Measurements from ENCODE around the gene MBOAT1.

MBOAT1 gene

DNA sequence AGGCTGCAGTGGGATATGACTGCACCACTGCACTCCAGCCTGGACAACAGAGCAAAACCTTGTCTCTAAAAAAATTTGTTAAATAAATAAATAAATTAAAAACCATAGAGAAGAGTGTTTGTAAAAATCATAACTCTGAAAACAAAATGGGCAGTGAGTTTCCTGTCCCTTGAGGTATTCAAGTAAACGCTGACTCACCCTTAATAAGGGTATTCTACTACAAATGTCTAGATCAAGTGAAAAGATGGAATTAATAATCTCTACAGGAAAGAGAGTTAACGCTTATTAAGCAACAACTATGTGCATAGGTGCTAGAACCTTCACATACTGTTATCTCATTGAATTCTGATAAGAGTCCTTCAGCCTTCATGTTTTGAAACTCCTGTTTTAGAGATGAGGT, 19.9 kb upstream of the MBOAT1 start:
- FAIRE-seq (no peak), DNase-seq (ENCODE audit: insufficient read length) (no peak)
- TF ChIP-seq POLR2A (IDR thresholded peaks at IDR 0.05; ENCODE audit: low read depth, low read length) (no peak), POLR2AphosphoS5 (IDR thresholded peaks at IDR 0.05; ENCODE audit: low read depth, low read length) (no peak), TAF1 (IDR thresholded peaks at IDR 0.05; ENCODE audit: borderline replicate concordance, low read depth, low read length) (no peak)

- FAIRE-seq (no peak), DNase-seq (ENCODE audit: insufficient read length) (no peak)
- no peak for TF ChIP-seq POLR2A (IDR thresholded peaks at IDR 0.05; ENCODE audit: low read depth, low read length)
- TF ChIP-seq TAF1 (IDR thresholded peaks at IDR 0.05; ENCODE audit: borderline replicate concordance, low read depth, low read length) = no peak
- no peak for TF ChIP-seq POLR2AphosphoS5 (IDR thresholded peaks at IDR 0.05; ENCODE audit: low read depth, low read length)
Observed at GRCh38 chr6:20230401-20231119, 18.3 kb upstream of the MBOAT1 start.

DNA sequence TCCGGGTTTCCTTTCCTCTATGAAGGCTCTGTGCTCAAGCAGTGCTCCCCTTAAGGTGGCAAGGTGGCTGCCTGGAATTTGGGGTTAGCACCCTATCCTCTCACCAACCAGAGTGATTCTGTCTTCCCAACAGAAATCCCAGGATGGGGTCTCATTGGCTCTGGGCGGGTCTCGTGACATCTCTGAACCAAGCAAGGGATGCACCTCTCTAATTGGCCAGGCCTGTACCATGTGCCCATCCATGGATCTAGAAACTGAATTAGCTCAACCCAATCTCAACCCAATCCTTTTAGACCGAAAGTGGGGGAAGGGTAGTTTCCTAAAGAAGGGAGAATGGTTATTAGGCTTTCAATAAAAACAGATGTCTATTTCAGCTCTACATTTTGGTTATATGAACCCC, 17.6 kb upstream of the MBOAT1 start:
- DNase-seq (ENCODE audit: insufficient read length) (no peak), FAIRE-seq (no peak)
- TF ChIP-seq POLR2A (IDR thresholded peaks at IDR 0.05; ENCODE audit: low read depth, low read length) (no peak), TAF1 (IDR thresholded peaks at IDR 0.05; ENCODE audit: borderline replicate concordance, low read depth, low read length) (no peak), POLR2AphosphoS5 (IDR thresholded peaks at IDR 0.05; ENCODE audit: low read depth, low read length) (no peak)

- TF ChIP-seq POLR2A (IDR thresholded peaks at IDR 0.05; ENCODE audit: low read depth, low read length) = no peak
- FAIRE-seq (no peak), DNase-seq (ENCODE audit: insufficient read length) (no peak)
Observed at GRCh38 chr6:20227350-20227749, 15.1 kb upstream of the MBOAT1 start.

DNA sequence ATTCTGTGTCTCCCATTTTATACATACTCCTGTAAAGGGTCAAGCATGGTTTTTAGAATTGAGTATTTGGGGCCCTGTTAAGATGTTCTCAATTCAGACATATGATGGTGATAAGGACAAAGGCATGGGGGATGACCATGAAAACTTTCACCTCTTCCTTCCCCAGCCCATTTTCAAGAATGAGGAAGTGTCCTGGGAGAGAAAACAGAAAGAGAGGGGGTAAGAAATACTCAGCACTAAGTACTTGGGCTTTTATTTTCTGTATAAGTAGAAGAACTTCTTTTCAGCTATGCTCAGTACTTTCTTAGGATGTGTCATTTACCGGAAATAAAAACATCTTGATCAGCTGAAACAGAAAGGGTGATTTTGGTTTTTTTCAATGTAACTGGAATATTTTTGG, 10.9 kb upstream of the MBOAT1 start:
- FAIRE-seq (no peak), DNase-seq (ENCODE audit: insufficient read length) (no peak)
- TF ChIP-seq POLR2AphosphoS5 (IDR thresholded peaks at IDR 0.05; ENCODE audit: low read depth, low read length) = no peak
- TF ChIP-seq TAF1 (IDR thresholded peaks at IDR 0.05; ENCODE audit: borderline replicate concordance, low read depth, low read length) = no peak
- TF ChIP-seq POLR2A (IDR thresholded peaks at IDR 0.05; ENCODE audit: low read depth, low read length) = no peak

GRCh38 chr6:20221421-20221820, 9.2 kb upstream of the MBOAT1 start:
- DNase-seq (ENCODE audit: insufficient read length) (no peak), FAIRE-seq (no peak)
- TF ChIP-seq TAF1 (IDR thresholded peaks at IDR 0.05; ENCODE audit: borderline replicate concordance, low read depth, low read length) (no peak), POLR2AphosphoS5 (IDR thresholded peaks at IDR 0.05; ENCODE audit: low read depth, low read length) (no peak), POLR2A (IDR thresholded peaks at IDR 0.05; ENCODE audit: low read depth, low read length) (no peak)

GRCh38 chr6:20220359-20220758, 8.1 kb upstream of the MBOAT1 start:
- TF ChIP-seq POLR2AphosphoS5 (IDR thresholded peaks at IDR 0.05; ENCODE audit: low read depth, low read length) (no peak), TAF1 (IDR thresholded peaks at IDR 0.05; ENCODE audit: borderline replicate concordance, low read depth, low read length) (no peak), POLR2A (IDR thresholded peaks at IDR 0.05; ENCODE audit: low read depth, low read length) (no peak)
- FAIRE-seq (no peak), DNase-seq (ENCODE audit: insufficient read length) (no peak)

- DNase-seq (ENCODE audit: insufficient read length) (no peak), FAIRE-seq (no peak)
Observed at GRCh38 chr6:20217891-20218290, 5.6 kb upstream of the MBOAT1 start.

GRCh38 chr6:20217324-20217855, 5.1 kb upstream of the MBOAT1 start:
- no peak for TF ChIP-seq TAF1 (IDR thresholded peaks at IDR 0.05; ENCODE audit: borderline replicate concordance, low read depth, low read length)
- no peak for TF ChIP-seq POLR2AphosphoS5 (IDR thresholded peaks at IDR 0.05; ENCODE audit: low read depth, low read length)
- TF ChIP-seq POLR2A (IDR thresholded peaks at IDR 0.05; ENCODE audit: low read depth, low read length) = no peak
- no peak for FAIRE-seq
- no peak for DNase-seq (ENCODE audit: insufficient read length)

More at GRCh38 chr6:20217891-20218290, 5.6 kb upstream of the MBOAT1 start:
- TF ChIP-seq TAF1 (IDR thresholded peaks at IDR 0.05; ENCODE audit: borderline replicate concordance, low read depth, low read length) = no peak
- no peak for TF ChIP-seq POLR2A (IDR thresholded peaks at IDR 0.05; ENCODE audit: low read depth, low read length)
- TF ChIP-seq POLR2AphosphoS5 (IDR thresholded peaks at IDR 0.05; ENCODE audit: low read depth, low read length) = no peak

DNA sequence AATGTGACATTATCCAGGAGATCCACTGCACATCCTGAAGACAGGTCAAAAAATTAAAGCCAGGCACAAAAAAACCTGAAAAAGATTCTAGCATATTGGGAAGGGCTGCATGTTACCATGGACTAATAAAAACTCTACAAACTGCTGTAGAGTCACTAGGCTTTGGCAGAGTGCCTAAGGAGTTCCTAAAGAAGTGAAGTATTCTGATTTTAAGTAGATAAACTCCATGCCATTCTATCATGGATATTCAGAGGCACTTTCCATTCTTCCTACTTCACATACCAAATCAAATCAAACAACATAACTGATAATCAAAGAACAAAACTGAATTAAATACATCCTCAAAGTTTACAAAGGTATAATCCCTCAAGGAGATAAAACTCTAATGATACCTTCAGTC, 3.0 kb upstream of the MBOAT1 start:
- TF ChIP-seq POLR2A (IDR thresholded peaks at IDR 0.05; ENCODE audit: low read depth, low read length) (no peak), TAF1 (IDR thresholded peaks at IDR 0.05; ENCODE audit: borderline replicate concordance, low read depth, low read length) (no peak), POLR2AphosphoS5 (IDR thresholded peaks at IDR 0.05; ENCODE audit: low read depth, low read length) (no peak)
- no peak for DNase-seq (ENCODE audit: insufficient read length)
- no peak for FAIRE-seq

DNA sequence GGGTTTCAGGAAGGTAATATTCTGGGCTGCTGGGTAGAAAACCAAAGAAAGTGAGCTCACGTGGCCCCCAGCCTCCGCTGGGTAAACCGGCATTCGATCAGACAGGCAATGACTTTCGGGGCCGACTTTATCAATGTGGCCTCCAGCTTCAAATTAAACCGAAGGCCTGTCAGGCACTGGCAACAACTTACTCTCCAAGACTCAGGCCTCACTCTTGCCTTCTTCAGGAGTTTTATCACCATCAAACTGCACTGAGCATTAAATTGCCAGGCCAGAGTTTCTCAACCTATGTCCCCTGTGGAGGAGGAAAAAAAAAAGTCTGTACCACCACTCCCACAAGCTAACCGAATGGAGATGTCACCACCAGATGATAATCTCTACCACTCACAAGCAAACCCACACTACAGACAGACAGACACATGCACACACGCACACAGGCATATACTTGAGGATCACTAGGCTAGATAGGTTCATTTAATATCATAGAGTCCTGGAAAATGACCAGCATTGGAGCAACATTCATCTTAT, 1.1 kb upstream of the MBOAT1 start:
- DNase-seq (ENCODE audit: insufficient read length) (no peak), FAIRE-seq (no peak)
- TF ChIP-seq POLR2AphosphoS5 (IDR thresholded peaks at IDR 0.05; ENCODE audit: low read depth, low read length) = no peak
- TF ChIP-seq TAF1 (IDR thresholded peaks at IDR 0.05; ENCODE audit: borderline replicate concordance, low read depth, low read length) = no peak
- TF ChIP-seq POLR2A (IDR thresholded peaks at IDR 0.05; ENCODE audit: low read depth, low read length) = no peak

DNA sequence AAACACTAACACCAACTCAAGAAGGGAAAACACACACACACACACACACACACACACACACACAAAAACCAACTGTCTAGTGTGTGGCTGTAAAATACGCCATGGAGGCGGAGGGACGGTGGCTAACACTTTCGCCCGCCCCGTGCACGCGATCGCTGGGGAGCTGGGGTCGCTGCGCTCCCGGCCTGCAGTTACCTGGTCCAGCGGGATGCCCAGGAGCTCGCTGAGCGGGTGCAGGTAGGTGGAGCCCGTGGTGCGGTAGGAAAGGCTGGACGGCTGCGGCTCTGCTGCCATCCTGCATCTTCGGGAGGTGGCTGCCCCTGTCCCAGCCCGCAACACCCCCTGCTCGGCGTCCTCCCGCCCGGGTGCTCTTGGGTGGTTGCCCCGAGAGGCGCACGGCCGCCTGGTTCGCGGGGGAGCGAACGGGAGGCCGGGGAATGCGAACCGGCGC, 303 bp downstream of the MBOAT1 start:
- FAIRE-seq (no peak), DNase-seq (ENCODE audit: insufficient read length) (no peak)
- TF ChIP-seq POLR2A (IDR thresholded peaks at IDR 0.05; ENCODE audit: low read depth, low read length) = no peak
- no peak for TF ChIP-seq TAF1 (IDR thresholded peaks at IDR 0.05; ENCODE audit: borderline replicate concordance, low read depth, low read length)
- no peak for TF ChIP-seq POLR2AphosphoS5 (IDR thresholded peaks at IDR 0.05; ENCODE audit: low read depth, low read length)

Measured in GM12892 (cell line).